ENCODE results near the gene SSNA1. TPM values are rescaled to one million over a fixed set of nuclear protein-coding genes. Genes with fewer than 3 reads are reported as not detected.

The SSNA1 gene
- total RNA-seq, 4 donors from 2014 or later, result 79.2 to 112 (median 93.1) TPM

DNA sequence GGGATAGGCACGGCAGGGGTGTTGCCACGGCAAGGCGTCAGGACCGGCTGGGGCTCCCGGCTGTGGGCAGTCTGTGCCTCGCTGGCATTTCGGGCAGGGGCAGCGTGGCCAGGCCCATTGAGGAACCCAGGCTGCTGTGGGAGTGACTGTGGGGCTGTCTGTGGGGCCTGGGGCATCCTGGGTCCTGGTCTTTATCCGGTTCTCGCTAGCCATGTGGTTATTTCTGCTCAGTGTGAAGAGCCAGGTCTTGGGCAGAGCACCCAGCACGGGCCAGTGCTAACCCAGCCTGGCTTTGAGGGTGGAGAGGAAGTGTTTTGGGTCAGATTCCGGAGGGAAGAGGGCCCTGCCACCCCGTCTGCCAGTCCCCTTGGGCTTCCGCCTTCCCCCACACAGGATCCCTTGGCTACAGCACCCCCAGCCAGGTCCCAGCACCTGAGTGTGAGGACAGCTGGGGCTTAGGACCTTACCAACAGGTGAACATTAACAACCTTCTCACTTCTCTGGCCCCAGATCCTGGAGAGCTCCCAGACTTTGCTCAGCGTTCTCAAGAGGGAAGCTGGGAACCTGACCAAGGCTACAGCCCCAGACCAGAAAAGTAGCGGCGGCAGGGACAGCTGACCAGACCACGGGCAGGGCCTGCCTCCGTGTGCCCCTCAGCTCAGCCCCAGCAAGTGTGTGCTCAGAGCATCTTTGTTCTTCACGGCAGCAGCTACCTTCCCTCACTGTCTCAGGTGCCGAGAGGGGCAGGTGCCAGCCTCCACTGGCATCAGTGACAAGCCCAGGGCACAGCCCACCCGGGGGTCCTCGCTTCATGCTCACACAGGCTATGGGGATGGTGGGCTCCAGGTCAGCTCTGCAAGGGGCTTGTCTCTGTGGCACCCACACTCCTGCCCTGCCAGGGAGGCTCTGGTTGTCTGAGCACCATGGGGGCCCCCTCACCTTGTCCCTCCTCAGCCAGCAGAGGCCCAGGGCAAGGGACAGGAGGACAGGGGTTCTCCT is 1.1 kb downstream of the SSNA1 start:
- H3K4me3 ChIP-seq (ENCODE audit: low read depth, poor library complexity, severe bottlenecking), result peak overlapping the region; percentile 71
- TF ChIP-seq, protein P1, sequence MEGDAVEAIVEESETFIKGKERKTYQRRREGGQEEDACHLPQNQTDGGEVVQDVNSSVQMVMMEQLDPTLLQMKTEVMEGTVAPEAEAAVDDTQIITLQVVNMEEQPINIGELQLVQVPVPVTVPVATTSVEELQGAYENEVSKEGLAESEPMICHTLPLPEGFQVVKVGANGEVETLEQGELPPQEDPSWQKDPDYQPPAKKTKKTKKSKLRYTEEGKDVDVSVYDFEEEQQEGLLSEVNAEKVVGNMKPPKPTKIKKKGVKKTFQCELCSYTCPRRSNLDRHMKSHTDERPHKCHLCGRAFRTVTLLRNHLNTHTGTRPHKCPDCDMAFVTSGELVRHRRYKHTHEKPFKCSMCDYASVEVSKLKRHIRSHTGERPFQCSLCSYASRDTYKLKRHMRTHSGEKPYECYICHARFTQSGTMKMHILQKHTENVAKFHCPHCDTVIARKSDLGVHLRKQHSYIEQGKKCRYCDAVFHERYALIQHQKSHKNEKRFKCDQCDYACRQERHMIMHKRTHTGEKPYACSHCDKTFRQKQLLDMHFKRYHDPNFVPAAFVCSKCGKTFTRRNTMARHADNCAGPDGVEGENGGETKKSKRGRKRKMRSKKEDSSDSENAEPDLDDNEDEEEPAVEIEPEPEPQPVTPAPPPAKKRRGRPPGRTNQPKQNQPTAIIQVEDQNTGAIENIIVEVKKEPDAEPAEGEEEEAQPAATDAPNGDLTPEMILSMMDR (IDR thresholded peaks at IDR 0.05), result no peak
- no peak for TF ChIP-seq POLR2A (IDR thresholded peaks at IDR 0.05)
- DNase-seq (ENCODE audit: low spot score in 2 of 2), result no peak
- WGBS, 2 donors, result 0 to 34% methylated on average over 7 to 18 of the region's 23 CpGs
- intact Hi-C loops (cut with DNase I; ENCODE audit: low total_unique reads), result loop anchor here (5.0 kb wide), 1 partner anchor 82 kb away; no protein-coding TSS in a partner anchor

DNA sequence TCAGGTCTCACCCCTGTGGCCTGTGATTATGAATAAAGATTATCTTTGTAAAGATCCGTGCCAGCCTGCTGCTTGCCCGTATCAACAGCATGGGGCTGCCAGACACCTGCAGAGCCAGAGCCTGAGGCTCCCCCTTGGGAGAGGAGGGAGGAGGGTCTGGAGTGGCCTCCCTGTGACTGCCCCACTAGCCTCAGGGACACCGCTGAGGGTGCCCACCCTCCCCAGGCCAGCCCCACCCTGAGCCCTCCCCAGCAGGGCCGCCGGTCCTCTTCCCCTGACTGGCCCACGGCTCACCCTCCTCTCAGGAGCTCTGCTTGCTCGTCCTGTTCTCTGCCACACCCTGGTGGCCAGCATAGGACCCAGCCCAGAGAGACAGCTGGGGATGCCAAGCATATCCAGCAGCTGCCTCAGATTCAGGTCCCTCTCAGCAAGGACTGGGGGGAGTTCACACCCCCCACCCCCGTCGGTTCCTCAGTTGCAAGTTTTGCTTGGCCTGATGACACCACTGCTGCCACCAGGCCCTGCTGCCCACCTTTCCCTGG is 1.9 kb downstream of the SSNA1 start:
- TF ChIP-seq POLR2A (IDR thresholded peaks at IDR 0.05), result no peak
- TF ChIP-seq, protein P1 (IDR thresholded peaks at IDR 0.05), result no peak
- no peak for DNase-seq (ENCODE audit: low spot score in 2 of 2)
- no peak overlapping the region for H3K4me3 ChIP-seq (ENCODE audit: low read depth, poor library complexity, severe bottlenecking)
- WGBS, 2 donors, result 63 to 68% methylated on average over 9 of the region's 9 CpGs
- intact Hi-C loops (cut with DNase I; ENCODE audit: low total_unique reads), result no loop called here

DNA sequence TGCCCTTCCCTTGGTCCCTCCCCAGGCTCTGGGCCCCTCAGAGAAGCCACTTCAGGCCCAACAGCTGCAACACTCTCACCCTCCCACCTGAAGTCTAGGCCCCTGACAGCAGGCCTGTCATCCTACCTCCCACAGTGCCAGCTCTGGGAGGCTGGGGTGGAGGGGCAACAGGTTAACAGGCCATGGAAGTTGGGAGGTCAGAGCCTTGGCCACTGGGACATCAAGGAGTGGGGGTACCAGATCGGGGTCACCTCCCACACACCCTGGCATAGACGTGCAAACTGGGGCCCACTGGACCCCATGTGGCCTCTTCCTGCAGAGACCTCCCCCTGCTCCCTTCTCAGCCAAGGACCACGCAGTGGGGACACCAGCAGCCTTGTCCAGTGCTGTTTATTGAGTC is 2.8 kb downstream of the SSNA1 start:
- intact Hi-C loops (cut with DNase I; ENCODE audit: low total_unique reads), result no loop called here
- TF ChIP-seq, protein P1 (IDR thresholded peaks at IDR 0.05), result no peak
- TF ChIP-seq POLR2A (IDR thresholded peaks at IDR 0.05), result no peak
- DNase-seq (ENCODE audit: low spot score in 2 of 2), result no peak
- WGBS, 2 donors, result 50 to 51% methylated on average over 2 to 3 of the region's 3 CpGs
- H3K4me3 ChIP-seq (ENCODE audit: low read depth, poor library complexity, severe bottlenecking), result no peak overlapping the region

DNA sequence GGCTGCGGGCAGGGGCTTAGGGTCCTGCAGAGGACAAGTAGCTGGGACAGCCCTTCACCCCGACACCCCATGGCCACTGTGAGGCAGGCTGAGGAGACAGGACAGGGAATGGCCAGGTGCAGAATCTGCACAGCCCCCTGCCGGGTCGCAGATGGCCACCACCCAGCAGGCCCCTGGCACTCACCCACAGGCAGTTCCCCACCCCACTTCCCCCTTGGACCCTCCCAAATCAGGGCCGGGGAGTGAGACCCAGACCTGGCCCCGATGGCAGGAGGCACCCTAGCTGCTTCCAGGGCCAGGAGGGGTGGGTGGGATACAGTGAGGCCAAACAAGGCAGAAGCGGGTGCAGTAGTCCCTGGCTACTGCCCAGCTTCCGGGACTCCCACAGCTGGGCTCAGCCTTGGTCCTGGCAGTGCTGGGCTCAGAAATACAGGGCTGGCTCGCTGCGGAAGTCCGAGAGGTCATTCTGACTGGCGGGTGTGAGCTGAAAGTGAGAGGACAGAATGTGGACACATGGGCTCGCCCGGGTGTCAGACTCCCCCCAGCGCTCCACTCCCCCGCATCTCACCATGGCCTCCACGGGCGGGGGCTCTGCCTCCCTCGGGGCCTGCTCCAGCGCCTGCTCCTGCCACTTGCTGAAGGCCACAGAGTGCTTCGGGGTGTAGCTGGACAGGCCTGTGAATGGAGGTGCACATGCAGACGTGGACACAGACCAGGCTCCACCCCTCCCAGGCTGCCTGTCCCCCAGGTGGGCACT is 3.4 kb downstream of the SSNA1 start:
- WGBS, 2 donors, result 85 to 90% methylated on average over 11 to 22 of the region's 22 CpGs
- no peak for DNase-seq (ENCODE audit: low spot score in 2 of 2)
- TF ChIP-seq, protein P1 (IDR thresholded peaks at IDR 0.05), result no peak
- TF ChIP-seq POLR2A (IDR thresholded peaks at IDR 0.05), result no peak
- intact Hi-C loops (cut with DNase I; ENCODE audit: low total_unique reads), result no loop called here
- no peak overlapping the region for H3K4me3 ChIP-seq (ENCODE audit: low read depth, poor library complexity, severe bottlenecking)

DNA sequence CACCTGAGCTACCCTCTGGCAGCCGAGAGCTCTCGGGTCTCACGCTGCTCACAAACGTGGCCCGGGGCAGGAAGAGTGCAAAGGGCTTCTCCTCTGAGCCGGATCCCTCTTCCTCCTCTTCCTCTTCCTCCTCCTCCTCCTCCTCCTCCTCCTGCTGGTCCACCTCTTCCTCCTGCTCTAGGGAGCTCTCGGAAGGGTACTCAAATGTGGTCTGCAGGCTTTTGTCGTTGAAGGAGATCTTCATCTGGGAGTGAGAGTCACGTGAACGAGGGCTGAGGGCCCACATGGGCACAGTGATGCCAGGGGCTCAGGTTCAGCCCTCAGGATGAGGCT is 3.9 kb downstream of the SSNA1 start:
- WGBS, 2 donors, result 80 to 93% methylated on average over 10 of the region's 10 CpGs
- H3K4me3 ChIP-seq (ENCODE audit: low read depth, poor library complexity, severe bottlenecking), result no peak overlapping the region
- TF ChIP-seq POLR2A (IDR thresholded peaks at IDR 0.05), result no peak
- TF ChIP-seq, protein P1 (IDR thresholded peaks at IDR 0.05), result no peak
- intact Hi-C loops (cut with DNase I; ENCODE audit: low total_unique reads), result no loop called here
- no peak for DNase-seq (ENCODE audit: low spot score in 2 of 2)

All from lower leg skin (tissue), 4 donors.